Measurements from ENCODE around the gene TMPRSS9.
"Not testable (repeated sequence)": the region's sequence is repeated elsewhere in the genome, so short reads cannot be mapped to it uniquely, and the experiment has no call there.

TMPRSS9 gene

GRCh38 chr19:2392366-2392765 is 32.3 kb downstream of the TMPRSS9 start:
- no peak overlapping the region for H3K4me3 ChIP-seq (ENCODE audit: low read depth in 1 of 2, low read length in 2 of 2)
- H3K9me3 ChIP-seq (ENCODE audit: low read length) = no peaks in the 10 kb centered on the region
- H3K27ac ChIP-seq (ENCODE audit: low read depth, low read length) = no peak overlapping the region
- H3K27me3 ChIP-seq (ENCODE audit: control insufficient read depth in 1 of 2, insufficient read depth in 2 of 2, low read length in 2 of 2) = no peaks in the 10 kb centered on the region
- H3K4me1 ChIP-seq (ENCODE audit: insufficient read depth, low read length) = no peaks in the 10 kb centered on the region
- no peaks in the 10 kb centered on the region for H3K36me3 ChIP-seq (ENCODE audit: insufficient read depth, low read length)
- H3K9ac ChIP-seq (ENCODE audit: low read length) = no peak overlapping the region

GRCh38 chr19:2392899-2393298 is 32.8 kb downstream of the TMPRSS9 start:
- H3K36me3 ChIP-seq (ENCODE audit: insufficient read depth, low read length); H3K27ac ChIP-seq (ENCODE audit: low read depth, low read length); H3K27me3 ChIP-seq (ENCODE audit: control insufficient read depth in 1 of 2, insufficient read depth in 2 of 2, low read length in 2 of 2); H3K9me3 ChIP-seq (ENCODE audit: low read length); H3K4me1 ChIP-seq (ENCODE audit: insufficient read depth, low read length); H3K4me3 ChIP-seq (ENCODE audit: low read depth in 1 of 2, low read length in 2 of 2); H3K9ac ChIP-seq (ENCODE audit: low read length): not testable (repeated sequence)

GRCh38 chr19:2394054-2394441 is 34.0 kb downstream of the TMPRSS9 start:
- no peaks in the 10 kb centered on the region for H3K27me3 ChIP-seq (ENCODE audit: control insufficient read depth in 1 of 2, insufficient read depth in 2 of 2, low read length in 2 of 2)
- no peak overlapping the region for H3K4me3 ChIP-seq (ENCODE audit: low read depth in 1 of 2, low read length in 2 of 2)
- no peaks in the 10 kb centered on the region for H3K36me3 ChIP-seq (ENCODE audit: insufficient read depth, low read length)
- H3K4me1 ChIP-seq (ENCODE audit: insufficient read depth, low read length) = no peaks in the 10 kb centered on the region
- no peak overlapping the region for H3K27ac ChIP-seq (ENCODE audit: low read depth, low read length)
- no peaks in the 10 kb centered on the region for H3K9me3 ChIP-seq (ENCODE audit: low read length)
- no peak overlapping the region for H3K9ac ChIP-seq (ENCODE audit: low read length)

- H3K9me3 ChIP-seq (ENCODE audit: low read length) = no peaks in the 10 kb centered on the region
- H3K4me1 ChIP-seq (ENCODE audit: insufficient read depth, low read length) = no peaks in the 10 kb centered on the region
- H3K4me3 ChIP-seq (ENCODE audit: low read depth in 1 of 2, low read length in 2 of 2) = no peak overlapping the region
- no peaks in the 10 kb centered on the region for H3K27me3 ChIP-seq (ENCODE audit: control insufficient read depth in 1 of 2, insufficient read depth in 2 of 2, low read length in 2 of 2)
- no peak overlapping the region for H3K9ac ChIP-seq (ENCODE audit: low read length)
- no peak overlapping the region for H3K27ac ChIP-seq (ENCODE audit: low read depth, low read length)
- H3K36me3 ChIP-seq (ENCODE audit: insufficient read depth, low read length) = no peaks in the 10 kb centered on the region
These were observed 34.6 kb downstream of the TMPRSS9 start for GRCh38 chr19:2394442-2395292.

- H3K4me3 ChIP-seq (ENCODE audit: low read depth in 1 of 2, low read length in 2 of 2); H3K27ac ChIP-seq (ENCODE audit: low read depth, low read length); H3K27me3 ChIP-seq (ENCODE audit: control insufficient read depth in 1 of 2, insufficient read depth in 2 of 2, low read length in 2 of 2); H3K4me1 ChIP-seq (ENCODE audit: insufficient read depth, low read length); H3K36me3 ChIP-seq (ENCODE audit: insufficient read depth, low read length); H3K9ac ChIP-seq (ENCODE audit: low read length); H3K9me3 ChIP-seq (ENCODE audit: low read length): not testable (repeated sequence)
These were observed 35.3 kb downstream of the TMPRSS9 start for GRCh38 chr19:2395293-2395829.

- H3K36me3 ChIP-seq (ENCODE audit: insufficient read depth, low read length); H3K9ac ChIP-seq (ENCODE audit: low read length); H3K4me3 ChIP-seq (ENCODE audit: low read depth in 1 of 2, low read length in 2 of 2); H3K27ac ChIP-seq (ENCODE audit: low read depth, low read length); H3K4me1 ChIP-seq (ENCODE audit: insufficient read depth, low read length); H3K27me3 ChIP-seq (ENCODE audit: control insufficient read depth in 1 of 2, insufficient read depth in 2 of 2, low read length in 2 of 2); H3K9me3 ChIP-seq (ENCODE audit: low read length): not testable (repeated sequence)
These were observed 37.1 kb downstream of the TMPRSS9 start for GRCh38 chr19:2397173-2397572.

GRCh38 chr19:2398735-2399305 is 38.8 kb downstream of the TMPRSS9 start:
- H3K27ac ChIP-seq (ENCODE audit: low read depth, low read length) = no peak overlapping the region
- no peaks in the 10 kb centered on the region for H3K4me1 ChIP-seq (ENCODE audit: insufficient read depth, low read length)
- H3K9me3 ChIP-seq (ENCODE audit: low read length) = no peaks in the 10 kb centered on the region
- H3K4me3 ChIP-seq (ENCODE audit: low read depth in 1 of 2, low read length in 2 of 2) = no peak overlapping the region
- no peaks in the 10 kb centered on the region for H3K36me3 ChIP-seq (ENCODE audit: insufficient read depth, low read length)
- no peaks in the 10 kb centered on the region for H3K27me3 ChIP-seq (ENCODE audit: control insufficient read depth in 1 of 2, insufficient read depth in 2 of 2, low read length in 2 of 2)
- H3K9ac ChIP-seq (ENCODE audit: low read length) = no peak overlapping the region

- Histone ChIP-seq H3K9me3 (ENCODE audit: low read length) (no peaks in the 10 kb centered on the region), H3K27me3 (ENCODE audit: control insufficient read depth in 1 of 2, insufficient read depth in 2 of 2, low read length in 2 of 2) (no peaks in the 10 kb centered on the region), H3K36me3 (ENCODE audit: insufficient read depth, low read length) (no peaks in the 10 kb centered on the region), H3K27ac (ENCODE audit: low read depth, low read length) (no peak overlapping the region), H3K4me3 (ENCODE audit: low read depth in 1 of 2, low read length in 2 of 2) (no peak overlapping the region), H3K9ac (ENCODE audit: low read length) (no peak overlapping the region), H3K4me1 (ENCODE audit: insufficient read depth, low read length) (no peaks in the 10 kb centered on the region)
These were observed 39.5 kb downstream of the TMPRSS9 start for GRCh38 chr19:2399582-2399981.

- Histone ChIP-seq H3K9me3 (ENCODE audit: low read length) (no peaks in the 10 kb centered on the region), H3K27me3 (ENCODE audit: control insufficient read depth in 1 of 2, insufficient read depth in 2 of 2, low read length in 2 of 2) (peaks cover 0 to 12% of the 10 kb centered on the region in 2 donors), H3K27ac (ENCODE audit: low read depth, low read length) (no peak overlapping the region), H3K4me3 (ENCODE audit: low read depth in 1 of 2, low read length in 2 of 2) (no peak overlapping the region), H3K36me3 (ENCODE audit: insufficient read depth, low read length) (no peaks in the 10 kb centered on the region), H3K4me1 (ENCODE audit: insufficient read depth, low read length) (no peaks in the 10 kb centered on the region), H3K9ac (ENCODE audit: low read length) (no peak overlapping the region)
These were observed 48.2 kb downstream of the TMPRSS9 start for GRCh38 chr19:2408247-2408646.

GRCh38 chr19:2409352-2409912 is 49.4 kb downstream of the TMPRSS9 start:
- Histone ChIP-seq H3K4me1 (ENCODE audit: insufficient read depth, low read length) (no peaks in the 10 kb centered on the region), H3K27me3 (ENCODE audit: control insufficient read depth in 1 of 2, insufficient read depth in 2 of 2, low read length in 2 of 2) (peaks cover 0 to 12% of the 10 kb centered on the region in 2 donors), H3K27ac (ENCODE audit: low read depth, low read length) (no peak overlapping the region), H3K9ac (ENCODE audit: low read length) (no peak overlapping the region), H3K36me3 (ENCODE audit: insufficient read depth, low read length) (no peaks in the 10 kb centered on the region), H3K9me3 (ENCODE audit: low read length) (no peaks in the 10 kb centered on the region), H3K4me3 (ENCODE audit: low read depth in 1 of 2, low read length in 2 of 2) (no peak overlapping the region)

- Histone ChIP-seq H3K27me3 (ENCODE audit: control insufficient read depth in 1 of 2, insufficient read depth in 2 of 2, low read length in 2 of 2) (peaks cover 0 to 12% of the 10 kb centered on the region in 2 donors), H3K27ac (ENCODE audit: low read depth, low read length) (no peak overlapping the region)
These were observed 50.0 kb downstream of the TMPRSS9 start for GRCh38 chr19:2410023-2410422.

More at GRCh38 chr19:2410023-2410422, 50.0 kb downstream of the TMPRSS9 start:
- H3K9ac ChIP-seq (ENCODE audit: low read length) = no peak overlapping the region
- no peaks in the 10 kb centered on the region for H3K4me1 ChIP-seq (ENCODE audit: insufficient read depth, low read length)
- H3K9me3 ChIP-seq (ENCODE audit: low read length) = no peaks in the 10 kb centered on the region
- H3K4me3 ChIP-seq (ENCODE audit: low read depth in 1 of 2, low read length in 2 of 2) = no peak overlapping the region
- H3K36me3 ChIP-seq (ENCODE audit: insufficient read depth, low read length) = no peaks in the 10 kb centered on the region

Measured in muscle layer of colon (tissue), 2 donors.